Activated effector memory CD4-positive, alpha-beta T cell treated with anti-CD3 and anti-CD28 coated beads, Interleukin-2, amount 50 U/mL, for 16 hours (primary cell): ENCODE data around the gene AP5M1.
"Not testable (repeated sequence)": the region's sequence is repeated elsewhere in the genome, so short reads cannot be mapped to it uniquely, and the experiment has no call there.

ENCODE experiments used
- DNase-seq: peaks from one replicate; pipeline ENCODE4 v3.0.0-alpha.2; 2020

Gene AP5M1

GRCh38 chr14:57268161-57269069, at the start of gene AP5M1, which contains the start of gene EXOC5:
TSS of gene AP5M1 (plus strand) at chr14:57268971. CDS start at chr14:57269315, 344 bp downstream.
TSS of gene EXOC5 (minus strand) at chr14:57268905. CDS start at chr14:57268648, 257 bp downstream.
- DNase-seq = peak; percentile 97

DNA sequence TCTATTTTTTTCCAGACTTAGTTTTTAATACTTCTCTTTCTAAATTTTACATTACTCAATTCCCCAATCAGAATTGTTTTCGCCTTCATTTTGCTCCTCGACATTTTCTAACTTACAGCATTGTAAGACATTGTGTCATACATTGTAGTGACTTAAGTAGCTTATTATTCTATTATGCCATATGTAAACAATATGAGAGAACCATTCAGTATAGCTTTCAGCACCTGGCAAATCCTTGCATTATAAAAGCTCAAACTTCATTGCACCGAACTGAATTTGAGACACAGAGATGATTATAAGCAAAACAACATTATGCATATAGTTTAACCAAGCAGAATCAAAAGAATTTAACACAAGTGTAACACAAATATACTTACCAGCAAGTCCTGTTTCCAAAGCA, 46.8 kb upstream of the AP5M1 start:
- no peak for DNase-seq

GRCh38 chr14:57227083-57227482, 41.7 kb upstream of the AP5M1 start:
- no peak for DNase-seq

DNA sequence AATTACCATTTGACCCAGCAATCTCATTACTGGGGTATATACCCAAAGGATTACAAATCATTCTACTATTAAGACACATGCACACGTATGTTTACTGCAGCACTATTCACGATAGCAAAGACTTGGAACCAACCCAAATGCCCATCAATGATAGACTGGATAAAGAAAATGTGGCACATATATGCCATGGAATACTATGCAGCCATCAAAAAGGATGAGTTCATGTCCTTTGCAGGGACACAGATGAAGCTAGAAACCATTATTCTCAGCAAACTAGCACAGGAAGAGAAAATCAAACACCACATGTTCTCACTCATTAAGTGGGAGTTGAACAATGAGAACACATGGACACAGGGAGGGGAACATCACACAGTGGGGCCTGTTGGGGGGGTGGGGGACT, 40.5 kb upstream of the AP5M1 start:
- not testable (repeated sequence) for DNase-seq

GRCh38 chr14:57232006-57232405, 36.8 kb upstream of the AP5M1 start:
- DNase-seq = no peak

DNA sequence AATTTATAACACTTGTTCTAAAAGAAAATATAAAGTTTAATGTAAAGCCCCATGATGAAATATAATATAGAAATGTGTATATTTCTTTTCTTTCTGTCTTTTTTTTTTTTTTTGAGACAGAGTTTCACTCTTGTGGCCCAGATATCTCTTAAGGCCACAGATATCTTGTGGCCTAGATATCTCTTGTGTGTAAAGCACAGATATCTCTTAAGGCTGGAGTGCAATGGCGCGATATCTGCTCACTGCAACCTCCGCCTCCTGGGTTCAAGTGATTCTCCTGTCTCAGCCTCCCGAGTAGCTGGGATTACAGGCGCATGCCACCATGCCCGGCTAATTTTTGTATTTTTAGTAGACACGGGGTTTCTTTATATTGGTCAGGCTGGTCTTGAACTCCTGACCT, 28.7 kb upstream of the AP5M1 start:
- DNase-seq = not testable (repeated sequence)

- DNase-seq = no peak
These were observed 25.5 kb upstream of the AP5M1 start for GRCh38 chr14:57243320-57243719.

- DNase-seq = no peak
These were observed 24.7 kb upstream of the AP5M1 start for GRCh38 chr14:57244106-57244505.

- no peak for DNase-seq
These were observed 22.8 kb upstream of the AP5M1 start for GRCh38 chr14:57245941-57246340.

GRCh38 chr14:57246933-57247657, 21.7 kb upstream of the AP5M1 start:
- DNase-seq = no peak

- no peak for DNase-seq
These were observed 13.9 kb upstream of the AP5M1 start for GRCh38 chr14:57254884-57255283.

- DNase-seq = not testable (repeated sequence)
These were observed 10.6 kb upstream of the AP5M1 start for GRCh38 chr14:57258221-57258620.

- DNase-seq = no peak
These were observed 9.1 kb upstream of the AP5M1 start for GRCh38 chr14:57259672-57260071.

- DNase-seq = no peak
These were observed 7.2 kb upstream of the AP5M1 start for GRCh38 chr14:57261604-57262003.

GRCh38 chr14:57262117-57262516, 6.7 kb upstream of the AP5M1 start:
- DNase-seq = no peak

DNA sequence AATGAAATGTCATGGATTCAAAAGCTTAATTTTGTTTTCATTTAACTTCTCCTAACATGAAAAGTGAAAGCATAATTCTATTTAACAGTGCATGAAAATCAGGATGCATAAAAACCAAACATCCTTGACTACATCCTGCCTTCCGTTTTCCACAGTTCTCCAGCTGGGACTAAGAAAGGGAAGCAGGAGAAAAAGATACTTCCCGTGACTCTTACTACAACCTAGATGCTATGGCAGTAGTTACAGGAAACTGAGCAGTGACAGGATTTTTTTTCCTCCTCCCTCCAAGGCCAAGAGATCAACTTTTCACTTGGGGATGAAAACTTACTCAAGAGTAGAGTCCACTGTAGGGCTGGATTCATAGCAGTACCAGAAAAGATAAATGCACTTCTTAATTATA, 2.7 kb upstream of the AP5M1 start:
- DNase-seq = no peak

DNA sequence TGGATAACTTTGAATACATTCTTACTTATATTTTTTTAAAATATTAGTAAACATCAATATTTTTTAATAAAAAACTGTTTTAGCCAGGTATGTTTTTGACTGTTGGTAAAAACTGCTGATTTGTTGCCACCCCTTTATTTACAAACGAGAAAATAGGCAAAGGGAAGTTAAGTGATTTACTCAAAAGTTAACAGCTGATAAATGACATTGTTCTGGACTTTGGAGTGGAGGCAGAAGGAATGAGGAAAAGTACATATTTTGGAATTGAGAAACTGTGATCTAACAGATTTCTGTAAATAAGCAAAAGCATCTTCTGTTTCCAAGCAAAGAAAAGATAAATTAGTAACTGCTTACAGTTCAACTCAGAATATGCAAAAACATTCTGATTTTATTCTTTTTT, 4.5 kb downstream of the AP5M1 start:
- DNase-seq = no peak

GRCh38 chr14:57274551-57274950, 5.8 kb downstream of the AP5M1 start:
- no peak for DNase-seq

DNA sequence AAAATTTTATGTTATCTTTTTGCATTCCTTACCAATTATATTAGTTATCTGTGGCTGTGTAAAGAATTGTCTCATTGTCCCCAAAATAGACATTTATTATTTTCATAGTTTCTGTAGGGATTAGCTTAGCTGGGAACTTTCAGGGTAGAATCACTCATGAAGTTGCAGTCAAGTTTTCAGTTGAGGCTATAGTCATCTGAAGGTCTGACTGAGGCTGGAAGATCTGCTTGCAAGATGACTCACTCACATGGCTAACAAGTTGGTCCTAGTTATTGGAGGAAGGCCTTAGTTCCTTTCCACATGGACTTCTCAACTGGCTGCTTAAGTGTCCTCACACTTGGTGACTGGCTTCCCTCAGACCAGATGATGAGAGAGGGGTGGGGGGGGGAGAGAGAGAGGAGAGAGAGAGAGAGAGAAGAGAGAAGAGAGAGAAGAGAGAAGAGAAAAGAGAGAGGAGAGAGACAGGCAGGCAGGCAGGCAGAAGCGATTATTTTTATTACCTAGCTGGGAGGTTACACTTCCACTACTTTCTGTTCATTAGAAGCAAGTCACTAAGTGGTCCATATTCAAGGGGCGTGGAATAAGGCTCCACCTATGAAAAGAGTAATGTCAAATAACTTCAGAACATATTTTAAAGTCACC, 6.4 kb downstream of the AP5M1 start:
- no peak for DNase-seq

- no peak for DNase-seq
These were observed 8.3 kb downstream of the AP5M1 start for GRCh38 chr14:57277062-57277461.

DNA sequence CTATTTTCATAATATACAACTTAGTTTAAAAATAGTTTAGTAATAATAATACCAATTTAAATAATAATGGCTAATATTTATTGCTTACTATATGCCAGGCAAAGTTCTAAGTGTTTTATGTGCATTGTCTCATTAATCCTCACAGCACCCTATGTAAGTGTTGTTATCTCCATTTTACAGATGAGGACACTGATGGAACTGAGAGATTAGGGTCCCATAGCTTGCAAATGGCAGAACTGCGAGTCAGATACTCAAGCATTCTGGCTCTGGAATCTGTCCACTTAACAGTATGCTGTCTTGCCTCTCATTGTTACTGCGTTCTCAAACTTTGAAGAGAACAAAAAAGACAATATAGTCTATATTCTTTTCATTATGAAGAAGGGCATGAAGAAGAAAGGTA, 19.0 kb downstream of the AP5M1 start:
- no peak for DNase-seq

- no peak for DNase-seq
These were observed 22.0 kb downstream of the AP5M1 start for GRCh38 chr14:57290751-57291150.
